IPS-NIHi7 (cell line): ENCODE measurements around the gene CADM3.
A peak's percentile ranks its signal among the peaks of the same experiment; 100 is the strongest.

ENCODE experiments used
- DNase-seq: peaks from one replicate; pipeline ENCODE4 v3.0.0; 2012; ENCODE audit warnings: mixed read lengths; ENCODE audit errors: extremely low spot score

CADM3 gene

GRCh38 chr1:159172614-159173291 is 1.3 kb downstream of the CADM3 start:
- DNase-seq, result peak; percentile 60

GRCh38 chr1:159173320-159173719 is 1.9 kb downstream of the CADM3 start:
- DNase-seq, result no peak

- DNase-seq, result no peak
Observed at GRCh38 chr1:159175571-159175970, 4.2 kb downstream of the CADM3 start.

GRCh38 chr1:159177272-159177907 is 6.0 kb downstream of the CADM3 start:
- DNase-seq, result peak; percentile 84

GRCh38 chr1:159179906-159180305 is 8.5 kb downstream of the CADM3 start:
- no peak for DNase-seq

- DNase-seq, result no peak
Observed at GRCh38 chr1:159180516-159180915, 9.1 kb downstream of the CADM3 start.

- peak; percentile 20 for DNase-seq
Observed at GRCh38 chr1:159181328-159182024, 10.1 kb downstream of the CADM3 start.

- no peak for DNase-seq
Observed at GRCh38 chr1:159184201-159184600, 12.8 kb downstream of the CADM3 start.

GRCh38 chr1:159185121-159185520 is 13.7 kb downstream of the CADM3 start:
- DNase-seq, result no peak

GRCh38 chr1:159187033-159187432 is 15.6 kb downstream of the CADM3 start:
- DNase-seq, result no peak

GRCh38 chr1:159187647-159188374 is 16.4 kb downstream of the CADM3 start:
- peak; percentile 45 for DNase-seq

- DNase-seq, result peak; percentile 88
Observed at GRCh38 chr1:159188375-159188788, 17.0 kb downstream of the CADM3 start.

GRCh38 chr1:159190441-159190840 is 19.0 kb downstream of the CADM3 start:
- DNase-seq, result no peak

- no peak for DNase-seq
Observed at GRCh38 chr1:159196543-159196942, 25.1 kb downstream of the CADM3 start.

GRCh38 chr1:159197561-159198557 is 26.4 kb downstream of the CADM3 start:
- peak; percentile 76 for DNase-seq

- DNase-seq, result no peak
Observed at GRCh38 chr1:159199901-159200300, 28.5 kb downstream of the CADM3 start.

- DNase-seq, result no peak
Observed at GRCh38 chr1:159200769-159201168, 29.4 kb downstream of the CADM3 start.

- no peak for DNase-seq
Observed at GRCh38 chr1:159201642-159202041, 30.2 kb downstream of the CADM3 start.

- no peak for DNase-seq
Observed at GRCh38 chr1:159203610-159204009, 32.2 kb downstream of the CADM3 start.

GRCh38 chr1:159204161-159205141 is 33.0 kb downstream of the CADM3 start, which contains the start of gene ACKR1:
Gene ACKR1, plus strand, starts transcription at chr1:159204875. Its CDS starts 85 bp downstream, at chr1:159204960.
- no peak for DNase-seq
